Gastroesophageal sphincter (tissue), 3 donors: ENCODE data around the gene HMOX1.

Experiments
- POLR2AphosphoS5 ChIP-seq: sonication (generic); formaldehyde crosslinking; IDR thresholded peaks from one replicate; pipeline ENCODE4 v1.6.1; 2017; ENCODE audit warnings: antibody characterized with exemption
- TF ChIP-seq, protein P1 (sequence below), 4 experiments: fragments of 200-600 bp in 2 of 4; fragments of 450-650 bp in 2 of 4; sonication (generic) in 1 of 4; IDR thresholded peaks; one replicate each; pipeline ENCODE4 v1.5.1; 2017 to 2019; ENCODE audit warnings: antibody characterized with exemption in 4 of 4, mild to moderate bottlenecking in 2 of 4, moderate library complexity in 2 of 4

GRCh38 chr22:35403356-35403755 is 22.5 kb downstream of the HMOX1 start:
- no peak for TF ChIP-seq POLR2AphosphoS5
- TF ChIP-seq, protein P1, sequence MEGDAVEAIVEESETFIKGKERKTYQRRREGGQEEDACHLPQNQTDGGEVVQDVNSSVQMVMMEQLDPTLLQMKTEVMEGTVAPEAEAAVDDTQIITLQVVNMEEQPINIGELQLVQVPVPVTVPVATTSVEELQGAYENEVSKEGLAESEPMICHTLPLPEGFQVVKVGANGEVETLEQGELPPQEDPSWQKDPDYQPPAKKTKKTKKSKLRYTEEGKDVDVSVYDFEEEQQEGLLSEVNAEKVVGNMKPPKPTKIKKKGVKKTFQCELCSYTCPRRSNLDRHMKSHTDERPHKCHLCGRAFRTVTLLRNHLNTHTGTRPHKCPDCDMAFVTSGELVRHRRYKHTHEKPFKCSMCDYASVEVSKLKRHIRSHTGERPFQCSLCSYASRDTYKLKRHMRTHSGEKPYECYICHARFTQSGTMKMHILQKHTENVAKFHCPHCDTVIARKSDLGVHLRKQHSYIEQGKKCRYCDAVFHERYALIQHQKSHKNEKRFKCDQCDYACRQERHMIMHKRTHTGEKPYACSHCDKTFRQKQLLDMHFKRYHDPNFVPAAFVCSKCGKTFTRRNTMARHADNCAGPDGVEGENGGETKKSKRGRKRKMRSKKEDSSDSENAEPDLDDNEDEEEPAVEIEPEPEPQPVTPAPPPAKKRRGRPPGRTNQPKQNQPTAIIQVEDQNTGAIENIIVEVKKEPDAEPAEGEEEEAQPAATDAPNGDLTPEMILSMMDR (IDR thresholded peaks at IDR 0.05): no peak
